ENCODE results near the gene OCEL1. TPM values are rescaled to one million over a fixed set of nuclear protein-coding genes. Genes with fewer than 3 reads are reported as not detected.

OCEL1 gene
- total RNA-seq, 1 experiment from 2014 or later = 25.7 TPM

GRCh38 chr19:17215127-17215971 lies 10.7 kb upstream of the OCEL1 start, which contains the start of gene USE1:
TSS of gene USE1 (plus strand) at chr19:17215357. CDS start at chr19:17215406, 49 bp downstream.
- no peaks in the 10 kb centered on the region for H3K27me3 Mint-ChIP-seq (ENCODE audit: low read depth)
- Histone ChIP-seq H3K9ac (ENCODE audit: extremely low read depth, insufficient read length, low read length) (peak within 1 kb of the TSS; percentile 90), H2BK12ac (ENCODE audit: insufficient read length, low read depth, low read length) (peak within 1 kb of the TSS; percentile 58), H2AK5ac (ENCODE audit: insufficient read length, low read length) (no peak within 1 kb of the TSS), H4K91ac (ENCODE audit: insufficient read length, low read depth, low read length) (peak within 1 kb of the TSS; percentile 11), H2BK15ac (ENCODE audit: low read depth, low read length) (0 out of 2 replicates have a peak within 1 kb of the TSS, but pooled peaks have one; percentile 4), H3K23ac (ENCODE audit: insufficient read length, low read depth, low read length) (no peak within 1 kb of the TSS), H3K79me2 (ENCODE audit: insufficient read depth, low read length) (no peaks in the 10 kb centered on the region), H2AFZ (ENCODE audit: low read length) (no peak within 1 kb of the TSS), H3K4me2 (ENCODE audit: insufficient read depth, insufficient read length, low read length) (peak within 1 kb of the TSS; percentile 82), H3K14ac (ENCODE audit: insufficient read depth, low read length) (peak within 1 kb of the TSS; percentile 99), H3T11ph (ENCODE audit: low read length) (no peak within 1 kb of the TSS), H2BK20ac (ENCODE audit: low read depth, low read length, poor library complexity, severe bottlenecking) (no peak within 1 kb of the TSS), H4K20me1 (ENCODE audit: control insufficient read depth, insufficient read depth, insufficient read length) (no peaks in the 10 kb centered on the region), H2BK5ac (ENCODE audit: insufficient read length, low read length) (peak within 1 kb of the TSS; percentile 55), H3K4me1 (ENCODE audit: insufficient read depth, low read length) (no peaks in the 10 kb centered on the region; the same call in 1 of the 2 replicates), H3K23me2 (ENCODE audit: insufficient read length, low read depth, low read length, poor library complexity, severe bottlenecking) (peaks cover 5% of the 10 kb centered on the region), H2BK120ac (ENCODE audit: low read depth, low read length, poor library complexity, severe bottlenecking) (no peak within 1 kb of the TSS), H4K8ac (replicated peaks; ENCODE audit: insufficient read length, low read depth, low read length) (peak within 1 kb of the TSS; percentile 12), H4K5ac (ENCODE audit: insufficient read length, low read depth, low read length) (peak within 1 kb of the TSS; percentile 74), H3K56ac (ENCODE audit: insufficient read length, low read depth, low read length) (no peak within 1 kb of the TSS), H3K79me1 (ENCODE audit: insufficient read depth, low read depth, low read length, poor library complexity, severe bottlenecking) (no peaks in the 10 kb centered on the region), H3K18ac (ENCODE audit: insufficient read length, low read depth, low read length) (peak within 1 kb of the TSS; percentile 99), H3K27me3 (ENCODE audit: insufficient read depth, low read length) (no peaks in the 10 kb centered on the region), H3K9me3 (ENCODE audit: control insufficient read depth, low read depth, low read length) (no peaks in the 10 kb centered on the region), H3K27ac (ENCODE audit: insufficient read length, low read depth, low read length) (peak within 1 kb of the TSS; percentile 54), H3K4ac (ENCODE audit: low read depth, low read length) (peak within 1 kb of the TSS; percentile 57)
- DNase-seq = peak; percentile 93
- no peaks in the 10 kb centered on the region for H3K9me3 Mint-ChIP-seq
- peaks cover 7 to 15% of the 10 kb centered on the region in 2 experiments; a peak in 3 of 4 replicates for H3K4me1 Mint-ChIP-seq
- H3K4me3 Mint-ChIP-seq = peak within 1 kb of the TSS; percentile 79 to 92
- no CpG with 5 or more reads among the region's 56 CpGs for WGBS (ENCODE audit: extremely low coverage, insufficient read length, low lambda C conversion rate)
- peak within 1 kb of the TSS; percentile 90 to 99 (median 98) for H3K27ac Mint-ChIP-seq
- peaks cover 13 to 43% (median 37%) of the 10 kb centered on the region in 3 experiments for H3K36me3 Mint-ChIP-seq (ENCODE audit: insufficient read depth in 1 of 3, low read depth in 3 of 3)
- TF ChIP-seq CTCF (conservative IDR thresholded peaks at IDR 0.05) = no peak

Measured in H9 (cell line).